Endothelial cell of umbilical vein (primary cell): ENCODE measurements around the gene PRPF31.

Source experiments
- POLR2A ChIP-seq: IDR thresholded peaks from 2 replicates; pipeline ENCODE4 v1.6.1; 2012; ENCODE audit warnings: low read depth, mild to moderate bottlenecking, control low read depth, low read length
- POLR2AphosphoS5 ChIP-seq: IDR thresholded peaks from 2 replicates; pipeline ENCODE4 v1.6.1; 2012; ENCODE audit warnings: low read depth, mild to moderate bottlenecking, control low read depth, low read length, moderate library complexity; ENCODE audit not compliant: insufficient read depth
- TF ChIP-seq, protein P1 (sequence below), 2 donors: IDR thresholded peaks; 1 replicate in 1 of 2; 2 replicates in 1 of 2; pipeline ENCODE4 v1.5.1; 2011; ENCODE audit warnings: low read length in 2 of 2, mild to moderate bottlenecking in 2 of 2, moderate library complexity in 2 of 2, control low read depth in 1 of 2, inconsistent platforms in 1 of 2, low read depth in 1 of 2; ENCODE audit not compliant: insufficient read depth in 1 of 2; ENCODE audit errors: extremely low read depth in 1 of 2

DNA sequence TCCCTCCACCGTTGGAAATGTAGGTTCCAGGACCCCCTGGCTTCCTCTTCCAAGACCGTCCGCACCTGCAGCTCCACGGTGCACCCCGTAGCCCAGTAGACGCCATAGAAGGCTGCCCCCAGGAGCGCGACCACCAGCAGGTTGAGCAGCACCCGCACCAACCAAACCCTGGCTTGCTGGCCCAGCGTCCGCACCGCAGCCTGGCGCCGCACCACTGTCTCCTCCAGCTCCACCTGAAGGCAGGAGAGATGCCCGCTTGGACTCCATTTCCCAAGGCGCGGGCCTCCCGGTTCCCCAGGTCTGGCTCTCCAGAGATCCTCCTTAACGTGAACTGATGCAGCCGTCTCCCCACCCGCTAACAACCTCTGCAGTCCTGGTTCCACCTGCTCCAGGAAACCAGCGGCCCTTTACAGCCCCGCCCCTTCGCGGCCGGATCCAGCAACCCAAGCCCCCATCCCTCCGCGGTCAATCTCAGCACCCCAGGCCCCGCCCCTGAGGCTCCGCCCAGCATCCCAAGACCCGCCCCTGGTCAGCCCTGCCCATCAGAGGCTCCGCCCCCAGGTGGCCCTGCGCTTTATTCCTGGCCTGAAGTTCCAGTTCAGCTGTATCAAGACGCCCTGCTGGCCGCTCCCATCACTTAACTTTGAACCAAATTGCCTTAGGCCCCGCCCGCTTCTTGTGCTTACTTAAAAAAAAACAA lies 49.0 kb downstream of the PRPF31 start:
- TF ChIP-seq POLR2A (no peak), POLR2AphosphoS5 (no peak)
- TF ChIP-seq, protein P1, sequence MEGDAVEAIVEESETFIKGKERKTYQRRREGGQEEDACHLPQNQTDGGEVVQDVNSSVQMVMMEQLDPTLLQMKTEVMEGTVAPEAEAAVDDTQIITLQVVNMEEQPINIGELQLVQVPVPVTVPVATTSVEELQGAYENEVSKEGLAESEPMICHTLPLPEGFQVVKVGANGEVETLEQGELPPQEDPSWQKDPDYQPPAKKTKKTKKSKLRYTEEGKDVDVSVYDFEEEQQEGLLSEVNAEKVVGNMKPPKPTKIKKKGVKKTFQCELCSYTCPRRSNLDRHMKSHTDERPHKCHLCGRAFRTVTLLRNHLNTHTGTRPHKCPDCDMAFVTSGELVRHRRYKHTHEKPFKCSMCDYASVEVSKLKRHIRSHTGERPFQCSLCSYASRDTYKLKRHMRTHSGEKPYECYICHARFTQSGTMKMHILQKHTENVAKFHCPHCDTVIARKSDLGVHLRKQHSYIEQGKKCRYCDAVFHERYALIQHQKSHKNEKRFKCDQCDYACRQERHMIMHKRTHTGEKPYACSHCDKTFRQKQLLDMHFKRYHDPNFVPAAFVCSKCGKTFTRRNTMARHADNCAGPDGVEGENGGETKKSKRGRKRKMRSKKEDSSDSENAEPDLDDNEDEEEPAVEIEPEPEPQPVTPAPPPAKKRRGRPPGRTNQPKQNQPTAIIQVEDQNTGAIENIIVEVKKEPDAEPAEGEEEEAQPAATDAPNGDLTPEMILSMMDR (IDR thresholded peaks at IDR 0.05; ENCODE audit: extremely low read depth in 1 of 2, insufficient read depth in 1 of 2, low read depth in 1 of 2, low read length in 2 of 2): no peak
